ENCODE data around the gene QRICH1. TPM values are rescaled to one million over a fixed set of nuclear protein-coding genes. Genes with fewer than 3 reads are reported as not detected.

Gene QRICH1
- total RNA-seq, 2 experiments from 2014 or later: 210 to 255 TPM

DNA sequence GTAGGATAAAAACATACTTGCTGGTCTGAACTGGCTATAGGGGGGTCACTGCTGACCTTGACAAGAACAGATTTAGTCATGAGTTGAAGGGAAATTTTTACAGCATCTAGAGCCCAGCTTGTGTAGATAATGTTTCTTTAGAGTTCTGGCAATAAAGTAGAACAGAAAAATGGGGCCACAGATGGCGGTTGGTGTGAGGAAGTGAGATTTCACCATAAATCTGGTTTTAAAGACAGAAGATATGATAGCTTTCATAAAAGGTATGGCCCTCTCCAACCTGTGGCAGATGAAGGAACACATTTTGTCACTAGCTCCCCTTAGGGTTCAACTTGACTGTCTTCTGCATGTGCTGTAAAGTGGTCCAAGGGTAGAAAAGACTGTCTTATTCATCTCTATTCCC lies 40.3 kb downstream of the QRICH1 start:
- intact Hi-C loops (cut with DNase I, micrococcal nuclease): no loop called here
- Mint-ChIP-seq H3K4me1 (ENCODE audit: low read depth) (peaks cover 23% of the 10 kb centered on the region), H3K9me3 (no peaks in the 10 kb centered on the region), H3K36me3 (ENCODE audit: low read depth) (peaks cover 83% of the 10 kb centered on the region), H3K27me3 (no peaks in the 10 kb centered on the region), H3K27ac (no peak overlapping the region), H3K4me3 (no peak overlapping the region)
- no peaks in the 10 kb centered on the region for H3K9me3 ChIP-seq (ENCODE audit: control insufficient read depth in 1 of 2, insufficient read depth in 1 of 2, low read length in 2 of 2)
- H3K4me3 ChIP-seq (ENCODE audit: low read length): no peak overlapping the region
- POLR2A ChIA-PET: no interaction called here
- TF ChIP-seq, protein P1, sequence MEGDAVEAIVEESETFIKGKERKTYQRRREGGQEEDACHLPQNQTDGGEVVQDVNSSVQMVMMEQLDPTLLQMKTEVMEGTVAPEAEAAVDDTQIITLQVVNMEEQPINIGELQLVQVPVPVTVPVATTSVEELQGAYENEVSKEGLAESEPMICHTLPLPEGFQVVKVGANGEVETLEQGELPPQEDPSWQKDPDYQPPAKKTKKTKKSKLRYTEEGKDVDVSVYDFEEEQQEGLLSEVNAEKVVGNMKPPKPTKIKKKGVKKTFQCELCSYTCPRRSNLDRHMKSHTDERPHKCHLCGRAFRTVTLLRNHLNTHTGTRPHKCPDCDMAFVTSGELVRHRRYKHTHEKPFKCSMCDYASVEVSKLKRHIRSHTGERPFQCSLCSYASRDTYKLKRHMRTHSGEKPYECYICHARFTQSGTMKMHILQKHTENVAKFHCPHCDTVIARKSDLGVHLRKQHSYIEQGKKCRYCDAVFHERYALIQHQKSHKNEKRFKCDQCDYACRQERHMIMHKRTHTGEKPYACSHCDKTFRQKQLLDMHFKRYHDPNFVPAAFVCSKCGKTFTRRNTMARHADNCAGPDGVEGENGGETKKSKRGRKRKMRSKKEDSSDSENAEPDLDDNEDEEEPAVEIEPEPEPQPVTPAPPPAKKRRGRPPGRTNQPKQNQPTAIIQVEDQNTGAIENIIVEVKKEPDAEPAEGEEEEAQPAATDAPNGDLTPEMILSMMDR (IDR thresholded peaks at IDR 0.05): no peak
- CTCF ChIA-PET: interaction anchor here (1.4 kb wide), 1 partner anchor 41 kb away, joined by 3 read pairs; no protein-coding TSS in a partner anchor
- no peaks in the 10 kb centered on the region for H3K4me1 ChIP-seq (ENCODE audit: insufficient read depth, low read length)
- DNase-seq (no peak), ATAC-seq (ENCODE audit: poor library complexity) (no peak)
- no peak overlapping the region for H3K27ac ChIP-seq (ENCODE audit: low read depth in 1 of 2, low read length in 2 of 2)
- no peaks in the 10 kb centered on the region for H3K27me3 ChIP-seq (ENCODE audit: control insufficient read depth in 1 of 2, insufficient read depth in 2 of 2, low read length in 2 of 2)
- H3K36me3 ChIP-seq (ENCODE audit: insufficient read depth, low read length): peaks cover 69% of the 10 kb centered on the region

DNA sequence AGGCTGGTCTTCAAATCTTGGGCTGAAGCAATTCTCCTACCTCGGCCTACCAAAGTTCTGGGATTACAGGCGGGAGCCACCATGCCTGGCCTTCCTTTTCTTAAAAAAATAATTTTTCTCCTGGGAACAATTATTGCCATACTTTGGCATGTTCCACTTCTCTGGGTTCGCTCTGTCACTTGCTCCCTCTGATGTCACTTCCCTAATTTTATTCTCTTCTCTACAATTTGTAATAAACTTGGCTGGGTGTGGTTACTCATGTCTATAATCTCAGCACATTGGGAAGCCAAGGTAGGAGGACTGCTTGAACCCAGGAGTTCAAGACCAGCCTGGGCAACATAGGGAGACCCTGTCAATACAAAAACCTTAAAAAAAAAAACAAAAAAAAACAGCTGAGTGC lies 58.6 kb downstream of the QRICH1 start:
- H3K4me1 Mint-ChIP-seq (ENCODE audit: low read depth): no peaks in the 10 kb centered on the region
- ChIA-PET CTCF (no interaction called here), POLR2A (interaction anchor here (0.9 kb wide), 1 partner anchor 13 kb away, joined by 3 read pairs; the partner anchor contains the start of gene NDUFAF3)
- DNase-seq (no peak), ATAC-seq (ENCODE audit: poor library complexity) (no peak)
- H3K36me3 Mint-ChIP-seq (ENCODE audit: low read depth): peaks cover 62% of the 10 kb centered on the region
- TF ChIP-seq, protein P1 (IDR thresholded peaks at IDR 0.05): no peak
- H3K27ac Mint-ChIP-seq: peak overlapping the region; percentile 27
- Histone ChIP-seq H3K9me3 (ENCODE audit: control insufficient read depth in 1 of 2, insufficient read depth in 1 of 2, low read length in 2 of 2) (no peaks in the 10 kb centered on the region), H3K27ac (ENCODE audit: low read depth in 1 of 2, low read length in 2 of 2) (no peak overlapping the region), H3K27me3 (ENCODE audit: control insufficient read depth in 1 of 2, insufficient read depth in 2 of 2, low read length in 2 of 2) (no peaks in the 10 kb centered on the region), H3K4me3 (ENCODE audit: low read length) (no peak overlapping the region), H3K4me1 (ENCODE audit: insufficient read depth, low read length) (no peaks in the 10 kb centered on the region), H3K36me3 (ENCODE audit: insufficient read depth, low read length) (peaks cover 78% of the 10 kb centered on the region)
- no peak overlapping the region for H3K4me3 Mint-ChIP-seq
- no peaks in the 10 kb centered on the region for H3K27me3 Mint-ChIP-seq
- H3K9me3 Mint-ChIP-seq: no peaks in the 10 kb centered on the region
- intact Hi-C loops (cut with DNase I, micrococcal nuclease): no loop called here

DNA sequence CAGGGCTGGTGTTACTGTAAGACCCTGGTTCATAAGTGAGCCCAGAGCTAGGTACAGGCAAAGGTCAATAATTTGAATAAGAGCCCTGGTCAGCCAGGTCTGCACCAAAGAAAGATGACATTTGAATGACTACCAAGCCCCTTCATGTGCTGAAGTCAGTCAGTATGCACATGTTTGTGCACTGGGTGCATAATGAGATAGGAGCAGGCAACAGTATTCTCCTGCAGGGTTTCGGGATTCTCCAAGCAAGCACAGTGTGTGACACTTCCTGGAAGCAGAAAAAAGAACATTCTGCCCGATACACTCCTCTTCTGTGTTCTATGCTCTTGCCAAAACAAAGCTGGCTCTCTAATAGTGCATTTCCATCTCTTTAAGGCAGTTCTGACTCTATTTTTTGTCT lies 59.2 kb downstream of the QRICH1 start:
- H3K9me3 ChIP-seq (ENCODE audit: control insufficient read depth in 1 of 2, insufficient read depth in 1 of 2, low read length in 2 of 2): no peaks in the 10 kb centered on the region
- DNase-seq (no peak), ATAC-seq (ENCODE audit: poor library complexity) (no peak)
- H3K9me3 Mint-ChIP-seq: no peaks in the 10 kb centered on the region
- peak overlapping the region; percentile 27 for H3K27ac Mint-ChIP-seq
- ChIA-PET POLR2A (interaction anchor here (0.9 kb wide), 1 partner anchor 13 kb away, joined by 3 read pairs; the partner anchor contains the start of gene NDUFAF3), CTCF (interaction anchor here (1.2 to 1.8 kb wide), 2 partner anchors 13 to 60 kb away, joined by 3 to 5 read pairs; partner anchors contain the start of genes NDUFAF3 and QRICH1)
- H3K27me3 Mint-ChIP-seq: no peaks in the 10 kb centered on the region
- no peaks in the 10 kb centered on the region for H3K4me1 ChIP-seq (ENCODE audit: insufficient read depth, low read length)
- intact Hi-C loops (cut with DNase I, micrococcal nuclease): loop anchor here in 1 of 2 experiments (5.0 kb wide), 1 partner anchor 133 kb away; the partner anchor contains the start of gene CCDC71
- peaks cover 79% of the 10 kb centered on the region for H3K36me3 ChIP-seq (ENCODE audit: insufficient read depth, low read length)
- peaks cover under 1% of the 10 kb centered on the region for H3K4me1 Mint-ChIP-seq (ENCODE audit: low read depth)
- H3K4me3 ChIP-seq (ENCODE audit: low read length): no peak overlapping the region
- TF ChIP-seq, protein P1 (IDR thresholded peaks at IDR 0.05): no peak
- H3K4me3 Mint-ChIP-seq: no peak overlapping the region
- H3K36me3 Mint-ChIP-seq (ENCODE audit: low read depth): peaks cover 64% of the 10 kb centered on the region
- no peak overlapping the region for H3K27ac ChIP-seq (ENCODE audit: low read depth in 1 of 2, low read length in 2 of 2)
- H3K27me3 ChIP-seq (ENCODE audit: control insufficient read depth in 1 of 2, insufficient read depth in 2 of 2, low read length in 2 of 2): no peaks in the 10 kb centered on the region
